Left lung (tissue), 14 donors: ENCODE measurements around the gene SYNE3. TPM values are rescaled to one million over a fixed set of nuclear protein-coding genes. Genes with fewer than 3 reads are reported as not detected.

ENCODE experiments used
- ATAC-seq: fragments of 200-7000 bp; cut with Tn5 transposase; one replicate; pipeline ENCODE4 v1.9.1; 2020; ENCODE audit warnings: moderate library complexity
- DNase-seq, 4 donors: peaks; one replicate each; pipeline ENCODE4 v3.0.0-alpha.2; 2013 to 2020
- H3K27ac ChIP-seq, 2 donors: fragments of 200-600 bp; sonication (generic) in 1 of 2; one replicate each; pipeline versions ENCODE4 v1.5.0 to v1.8.0; 2020 to 2021
- H3K27me3 ChIP-seq, 2 donors: fragments of 200-600 bp; sonication (generic) in 1 of 2; one replicate each; pipeline versions ENCODE4 v1.5.0 to v1.8.0; 2020 to 2021
- H3K36me3 ChIP-seq, 2 donors: fragments of 200-600 bp; sonication (generic) in 1 of 2; one replicate each; pipeline versions ENCODE4 v1.5.0 to v1.8.0; 2020 to 2021
- H3K4me1 ChIP-seq, 2 donors: fragments of 200-600 bp; one replicate each; pipeline ENCODE4 v1.8.0; 2021
- H3K4me3 ChIP-seq, 2 donors: fragments of 200-600 bp; sonication (generic) in 1 of 2; one replicate each; pipeline versions ENCODE4 v1.5.0 to v1.8.0; 2020 to 2021; ENCODE audit warnings: mild to moderate bottlenecking in 1 of 2
- H3K9me3 ChIP-seq, 2 donors: fragments of 200-600 bp; sonication (generic) in 1 of 2; one replicate each; pipeline versions ENCODE4 v1.5.0 to v1.8.0; 2020 to 2021
- CTCF ChIP-seq, 2 donors: fragments of 200-600 bp; sonication (generic) in 1 of 2; IDR thresholded peaks; one replicate each; pipeline versions ENCODE4 v1.5.0 to v1.8.0; 2021; ENCODE audit warnings: antibody characterized with exemption in 2 of 2
- intact Hi-C, 2 donors: fragments of 100-400 bp; cut with DNase I; formaldehyde crosslinking; loops; one replicate each; pipeline versions ENCODE4 v1.11.2 to v1.14.2; 2022
- long read RNA-seq, 12 donors: library from polyadenylated mRNA in 2 of 12; unstranded in 2 of 12; transcript quantifications; one replicate each; pipeline ENCODE4 v2.0.0 and lab custom pipeline, GENCODE V29; 2019 to 2026
- polyA plus RNA-seq, 6 donors: library from polyadenylated mRNA; unstranded; fragments of 120-200 nt; gene quantifications; one replicate each; pipeline ENCODE4 v1.2.1, GENCODE V29; 2013; ENCODE audit not compliant: insufficient read length in 6 of 6
- total RNA-seq, 2 donors: library from RNA; stranded (reverse); fragmentation: NEBNext Ultra II Directional; extraction: Animal tissue kit (Norgen Biotek cat#: 25700); gene quantifications; one replicate each; pipeline ENCODE4 v1.2.1, GENCODE V29; 2021
- donor health status: DM: no; HTN: yes; CAD: no.
- donor health status: DM: no; HTN: no; CAD: no.

The SYNE3 gene
- 10 to 100 TPM; 11.1 to 25.4 TPM for total RNA-seq
- 1 to 10 TPM; 2.2 to 4.8 (median 2.7) TPM for polyA plus RNA-seq
- long read RNA-seq, donor 1 = 0 reads
- long read RNA-seq, donor 2 = 0 reads
- long read RNA-seq, donor 3 = 0 reads
- long read RNA-seq, donor 4 = 0 reads
- long read RNA-seq, donor 5 = 0 reads
- long read RNA-seq, donor 6 = 0 reads
- long read RNA-seq, donor 7 = 0 reads
- long read RNA-seq, donor 8 = 0 reads
- long read RNA-seq, donor 9 = 0 reads
- long read RNA-seq, donor 10, partial matches to known transcripts = 0 of 3 reads
- long read RNA-seq, donor 10, other reads (novel, unspliced or antisense) = 3 of 3 reads
- long read RNA-seq, donor 11 = 0 reads
- long read RNA-seq, donor 12 = 0 reads

GRCh38 chr14:95516554-95517181 is at the start of gene SYNE3:
Gene SYNE3 (minus strand): TSS chr14:95516650. CDS start chr14:95475821, 40,829 bp downstream.
- H3K27me3 ChIP-seq = no peaks in the 10 kb centered on the region
- TF ChIP-seq CTCF (IDR thresholded peaks at IDR 0.05) = no peak
- intact Hi-C loops = no loop called here
- H3K27ac ChIP-seq = peak within 1 kb of the TSS; percentile 81 to 92
- peak within 1 kb of the TSS; percentile 82 to 84 for H3K4me3 ChIP-seq
- DNase-seq (peak in 2 of 4 donors; percentile 68 to 96), ATAC-seq (peak; percentile 77)
- peaks cover 43 to 92% of the 10 kb centered on the region in 2 donors for H3K4me1 ChIP-seq
- no peaks in the 10 kb centered on the region for H3K9me3 ChIP-seq
- H3K36me3 ChIP-seq = no peaks in the 10 kb centered on the region

- DNase-seq (no peak), ATAC-seq (no peak)
- H3K9me3 ChIP-seq = no peaks in the 10 kb centered on the region
- H3K27me3 ChIP-seq = no peaks in the 10 kb centered on the region
- H3K4me1 ChIP-seq = no peaks in the 10 kb centered on the region
- H3K27ac ChIP-seq = no peak overlapping the region
- no peaks in the 10 kb centered on the region for H3K36me3 ChIP-seq
- no peak overlapping the region for H3K4me3 ChIP-seq
- no peak for TF ChIP-seq CTCF (IDR thresholded peaks at IDR 0.05)
- intact Hi-C loops = loop anchor here in 1 of 2 donors (10.0 kb wide), 1 partner anchor 211 kb away; no protein-coding TSS in a partner anchor
These were observed 47.6 kb upstream of the SYNE3 start for GRCh38 chr14:95564060-95564459.

- Histone ChIP-seq H3K27ac (no peak overlapping the region), H3K4me1 (no peaks in the 10 kb centered on the region), H3K27me3 (no peaks in the 10 kb centered on the region), H3K9me3 (no peaks in the 10 kb centered on the region), H3K4me3 (peak overlapping the region in 1 of 2 donors; percentile 6), H3K36me3 (no peaks in the 10 kb centered on the region)
- DNase-seq (peak in 2 of 4 donors; percentile 50 to 57), ATAC-seq (peak; percentile 87)
- no peak for TF ChIP-seq CTCF (IDR thresholded peaks at IDR 0.05)
- intact Hi-C loops = loop anchor here in 1 of 2 donors (10.0 kb wide), 1 partner anchor 212 kb away; no protein-coding TSS in a partner anchor
These were observed 46.6 kb upstream of the SYNE3 start for GRCh38 chr14:95562892-95563685.

- H3K27ac ChIP-seq = no peak overlapping the region
- DNase-seq (peak; percentile 61 to 86 (median 80)), ATAC-seq (peak; percentile 96)
- no peak overlapping the region for H3K4me3 ChIP-seq
- H3K4me1 ChIP-seq = no peaks in the 10 kb centered on the region
- H3K36me3 ChIP-seq = no peaks in the 10 kb centered on the region
- intact Hi-C loops = loop anchor here in 1 of 2 donors (10.0 kb wide), 1 partner anchor 214 kb away; no protein-coding TSS in a partner anchor
- H3K27me3 ChIP-seq = no peaks in the 10 kb centered on the region
- peak; percentile 87 to 95 for TF ChIP-seq CTCF (IDR thresholded peaks at IDR 0.05)
- no peaks in the 10 kb centered on the region for H3K9me3 ChIP-seq
These were observed 44.6 kb upstream of the SYNE3 start for GRCh38 chr14:95561001-95561412.
